HEK293 (cell line): ENCODE results near the gene HOXB7.
A peak's percentile ranks its signal among the peaks of the same experiment; 100 is the strongest.

Experiments
- GFI1B ChIP-seq: fragments of 450-650 bp; formaldehyde crosslinking; IDR thresholded peaks from 2 replicates; pipeline ENCODE4 v1.5.1; 2016; ENCODE audit warnings: missing biosample characterization, missing genetic modification characterization
- HOXC10 ChIP-seq: sonication (generic); formaldehyde crosslinking; IDR thresholded peaks from 2 replicates; pipeline ENCODE4 v1.8.1; 2023; ENCODE audit warnings: mild to moderate bottlenecking, missing genetic modification reagents
- OSR2 ChIP-seq: fragments of 450-650 bp; formaldehyde crosslinking; IDR thresholded peaks from 2 replicates; pipeline ENCODE4 v1.5.1; 2016; ENCODE audit warnings: missing biosample characterization, missing genetic modification characterization
- PRDM6 ChIP-seq: fragments of 450-650 bp; formaldehyde crosslinking; IDR thresholded peaks from 2 replicates; pipeline ENCODE4 v1.5.1; 2017; ENCODE audit warnings: missing biosample characterization, missing genetic modification characterization
- SCRT2 ChIP-seq: fragments of 450-650 bp; formaldehyde crosslinking; IDR thresholded peaks from 2 replicates; pipeline ENCODE4 v1.5.1; 2016; ENCODE audit warnings: missing biosample characterization, missing genetic modification characterization
- SETDB1 ChIP-seq: IDR thresholded peaks from one replicate; pipeline ENCODE4 v1.6.1; 2017; ENCODE audit warnings: mild to moderate bottlenecking, low read length, moderate library complexity, mixed read lengths; ENCODE audit not compliant: insufficient read length
- TSHZ1 ChIP-seq: fragments of 450-650 bp; formaldehyde crosslinking; IDR thresholded peaks from 2 replicates; pipeline ENCODE4 v1.5.1; 2016; ENCODE audit warnings: missing biosample characterization, missing genetic modification characterization, borderline replicate concordance
- WT1 ChIP-seq: fragments of 450-650 bp; formaldehyde crosslinking; IDR thresholded peaks from 2 replicates; pipeline ENCODE4 v1.5.1; 2016; ENCODE audit warnings: missing biosample characterization, missing genetic modification characterization
- ZBTB10 ChIP-seq: fragments of 450-650 bp; formaldehyde crosslinking; IDR thresholded peaks from 2 replicates; pipeline ENCODE4 v1.5.1; 2016; ENCODE audit warnings: missing biosample characterization, missing genetic modification characterization
- ZBTB49 ChIP-seq: fragments of 450-650 bp; formaldehyde crosslinking; IDR thresholded peaks from 2 replicates; pipeline ENCODE4 v1.5.1; 2016; ENCODE audit warnings: missing biosample characterization, missing genetic modification characterization, low read depth
- ZBTB8A ChIP-seq: fragments of 450-650 bp; formaldehyde crosslinking; IDR thresholded peaks from 2 replicates; pipeline ENCODE4 v1.5.1; 2016; ENCODE audit warnings: missing biosample characterization, missing genetic modification characterization
- ZNF121 ChIP-seq: fragments of 450-650 bp; formaldehyde crosslinking; IDR thresholded peaks from 2 replicates; pipeline ENCODE4 v1.5.1; 2016; ENCODE audit warnings: missing biosample characterization, missing genetic modification characterization
- ZNF19 ChIP-seq: fragments of 450-650 bp; formaldehyde crosslinking; IDR thresholded peaks from 2 replicates; pipeline ENCODE4; 2016; ENCODE audit warnings: missing biosample characterization, missing genetic modification characterization, low read depth
- ZNF2 ChIP-seq: fragments of 450-650 bp; formaldehyde crosslinking; IDR thresholded peaks from 2 replicates; pipeline ENCODE4 v1.5.1; 2016; ENCODE audit warnings: missing biosample characterization, missing genetic modification characterization
- ZNF239 ChIP-seq: fragments of 450-650 bp; formaldehyde crosslinking; IDR thresholded peaks from 2 replicates; pipeline ENCODE4 v1.5.1; 2016; ENCODE audit warnings: missing biosample characterization, missing genetic modification characterization
- ZNF266 ChIP-seq: fragments of 450-650 bp; formaldehyde crosslinking; IDR thresholded peaks from 2 replicates; pipeline ENCODE4 v1.5.1; 2016; ENCODE audit warnings: missing biosample characterization, missing genetic modification characterization, low read depth
- ZNF292 ChIP-seq: fragments of 450-650 bp; formaldehyde crosslinking; IDR thresholded peaks from 2 replicates; pipeline ENCODE4 v1.5.1; 2016; ENCODE audit warnings: low read depth, missing biosample characterization, missing genetic modification characterization, borderline replicate concordance
- ZNF311 ChIP-seq: fragments of 450-650 bp; formaldehyde crosslinking; IDR thresholded peaks from 2 replicates; pipeline ENCODE4 v1.5.1; 2017; ENCODE audit warnings: missing biosample characterization, missing genetic modification characterization, borderline replicate concordance
- ZNF366 ChIP-seq: fragments of 450-650 bp; formaldehyde crosslinking; conservative IDR thresholded peaks from 2 replicates; pipeline ENCODE4 v1.5.1; 2016; ENCODE audit warnings: missing biosample characterization, missing genetic modification characterization
- ZNF391 ChIP-seq: fragments of 450-650 bp; formaldehyde crosslinking; IDR thresholded peaks from 2 replicates; pipeline ENCODE4 v1.5.1; 2016; ENCODE audit warnings: low read depth, missing biosample characterization, missing genetic modification characterization, borderline replicate concordance
- ZNF394 ChIP-seq: fragments of 450-650 bp; formaldehyde crosslinking; IDR thresholded peaks from 2 replicates; pipeline ENCODE4 v1.5.1; 2016; ENCODE audit warnings: missing biosample characterization, missing genetic modification characterization, mild to moderate bottlenecking, moderate library complexity, borderline replicate concordance
- ZNF510 ChIP-seq: fragments of 450-650 bp; formaldehyde crosslinking; IDR thresholded peaks from 2 replicates; pipeline ENCODE4 v1.5.1; 2018; ENCODE audit warnings: mild to moderate bottlenecking, missing genetic modification characterization, missing biosample characterization; ENCODE audit not compliant: insufficient replicate concordance
- ZNF549 ChIP-seq: fragments of 450-650 bp; IDR thresholded peaks from 2 replicates; pipeline ENCODE4 v1.5.1; 2018; ENCODE audit warnings: missing biosample characterization, missing genetic modification characterization, mild to moderate bottlenecking, inconsistent platforms, moderate library complexity
- ZNF596 ChIP-seq: fragments of 450-650 bp; IDR thresholded peaks from 2 replicates; pipeline ENCODE4 v1.5.0; 2018; ENCODE audit warnings: missing biosample characterization, mild to moderate bottlenecking, missing genetic modification characterization, moderate library complexity
- ZNF658 ChIP-seq: fragments of 450-650 bp; formaldehyde crosslinking; IDR thresholded peaks from 2 replicates; pipeline ENCODE4; 2016; ENCODE audit warnings: missing biosample characterization, missing genetic modification characterization
- ZNF660 ChIP-seq: fragments of 450-650 bp; IDR thresholded peaks from 2 replicates; pipeline ENCODE4 v1.5.1; 2018; ENCODE audit warnings: missing biosample characterization, mild to moderate bottlenecking, missing genetic modification characterization
- ZNF670 ChIP-seq: fragments of 450-650 bp; formaldehyde crosslinking; IDR thresholded peaks from 2 replicates; pipeline ENCODE4 v1.5.1; 2016; ENCODE audit warnings: missing biosample characterization, missing genetic modification characterization, low read depth
- ZNF677 ChIP-seq: fragments of 450-650 bp; IDR thresholded peaks from 2 replicates; pipeline ENCODE4 v1.5.0; 2018; ENCODE audit warnings: missing biosample characterization, mild to moderate bottlenecking, missing genetic modification characterization, moderate library complexity
- ZNF843 ChIP-seq: fragments of 450-650 bp; formaldehyde crosslinking; IDR thresholded peaks from 2 replicates; pipeline ENCODE4 v1.5.1; 2016; ENCODE audit warnings: missing biosample characterization, missing genetic modification characterization
- ZSCAN16 ChIP-seq: fragments of 450-650 bp; formaldehyde crosslinking; IDR thresholded peaks from 2 replicates; pipeline ENCODE4 v1.5.1; 2016; ENCODE audit warnings: missing biosample characterization, missing genetic modification characterization

The HOXB7 gene

GRCh38 chr17:48577330-48577945 is 33.4 kb downstream of the HOXB7 start (continued):
- TF ChIP-seq SCRT2 (tag by site-specific recombination): peak; percentile 35; the same call in 1 of the 2 replicates
- TF ChIP-seq ZNF121 (tag by site-specific recombination): peak; percentile 54; the same call in 1 of the 2 replicates
- TF ChIP-seq ZSCAN16: peak; percentile 81; the same call in 1 of the 2 replicates
- peak; percentile 17; the same call in 1 of the 2 replicates for TF ChIP-seq ZBTB49
- peak; percentile 92 for TF ChIP-seq ZBTB8A (tag by site-specific recombination)
- no peak for TF ChIP-seq HOXC10 (CRISPR knock-in tag)
- no peak for TF ChIP-seq ZNF658 (tag by site-specific recombination)
- TF ChIP-seq PRDM6 (tag by site-specific recombination): peak; percentile 100
- peak; percentile 85; the same call in 1 of the 2 replicates for TF ChIP-seq ZNF391 (tag by site-specific recombination)
- TF ChIP-seq OSR2 (tag by site-specific recombination): peak; percentile 96
- TF ChIP-seq ZNF19 (tag by site-specific recombination): no peak
- no peak for TF ChIP-seq ZNF677 (tag by site-specific recombination)
- TF ChIP-seq WT1 (tag by site-specific recombination): peak; percentile 99
- TF ChIP-seq ZNF292 (tag by site-specific recombination): no peak
- peak; percentile 89 for TF ChIP-seq GFI1B (tag by site-specific recombination)
- TF ChIP-seq ZNF843: peak; percentile 99
- no peak; the same call in 1 of the 2 replicates for TF ChIP-seq ZBTB10 (tag by site-specific recombination)
- TF ChIP-seq ZNF239 (tag by site-specific recombination): no peak
- no peak for TF ChIP-seq ZNF266 (tag by site-specific recombination)
- peak; percentile 88 for TF ChIP-seq ZNF366 (tag by site-specific recombination)
- TF ChIP-seq ZNF670: no peak
- TF ChIP-seq SETDB1: no peak
- peak; percentile 90 for TF ChIP-seq ZNF596 (tag by site-specific recombination)
- peak; percentile 84 for TF ChIP-seq TSHZ1 (tag by site-specific recombination)
- TF ChIP-seq ZNF660: peak; percentile 82; the same call in 1 of the 2 replicates
- TF ChIP-seq ZNF549: no peak
- TF ChIP-seq ZNF2 (tag by site-specific recombination): peak; percentile 66
- TF ChIP-seq ZNF394: peak; percentile 79
- no peak for TF ChIP-seq ZNF311 (tag by site-specific recombination)
- TF ChIP-seq ZNF510 (tag by site-specific recombination): no peak
